ENCODE measurements around the gene NELFCD. TPM values are rescaled to one million over a fixed set of nuclear protein-coding genes. Genes with fewer than 3 reads are reported as not detected.

NELFCD gene
- total RNA-seq, 1 donor from 2014 or later = 37.6 TPM

DNA sequence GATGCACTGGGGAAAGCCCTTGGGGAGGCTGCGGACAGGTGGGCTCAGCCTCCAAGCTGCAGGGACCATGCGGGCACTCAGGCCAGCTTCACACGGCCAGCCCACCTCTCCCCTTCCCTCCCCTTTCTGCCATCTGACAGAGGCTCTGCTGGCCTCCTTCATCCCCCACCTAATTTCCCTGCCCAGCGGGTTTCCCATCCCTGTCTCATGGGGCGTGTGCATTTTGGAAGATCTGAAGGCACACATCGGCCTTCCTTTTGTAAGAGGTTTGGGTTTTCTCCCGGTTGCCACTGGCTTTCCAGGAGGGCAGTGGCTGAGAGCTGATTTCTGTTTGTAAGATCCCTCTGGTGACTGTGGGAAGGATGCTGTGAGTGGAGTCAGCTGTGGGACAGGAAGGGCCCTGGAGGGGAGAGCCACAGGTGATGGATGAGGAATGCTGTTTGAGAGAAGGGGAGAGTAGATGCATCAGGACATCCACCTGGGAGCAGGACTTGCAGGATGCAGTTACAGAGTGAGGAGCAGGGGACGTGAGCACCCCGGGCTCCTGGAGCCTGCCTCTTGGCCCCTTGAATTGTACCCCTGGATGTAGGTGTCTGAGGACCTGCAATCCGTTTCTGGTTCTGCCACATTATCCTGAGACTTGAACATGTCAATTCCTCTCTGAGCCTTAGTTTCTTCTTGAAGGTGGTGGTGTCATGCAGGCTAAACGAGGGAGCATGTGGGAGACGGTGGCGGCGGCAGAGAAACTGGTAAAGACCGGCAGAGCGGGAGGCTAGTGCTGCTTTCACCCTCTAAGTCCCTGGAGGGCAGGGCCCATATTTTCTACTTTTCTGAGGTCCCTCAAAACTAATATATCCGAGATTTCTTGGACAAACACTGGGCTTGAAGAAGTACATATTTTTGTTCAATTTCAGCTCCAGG is 32.2 kb downstream of the NELFCD start:
- peak overlapping the region; percentile 76 for H3K27ac Mint-ChIP-seq (ENCODE audit: unreplicated experiment)
- no peak for TF ChIP-seq CTCF (IDR thresholded peaks at IDR 0.05)
- H3K4me3 Mint-ChIP-seq (ENCODE audit: unreplicated experiment) = no peak overlapping the region
- DNase-seq (ENCODE audit: low spot score) = no peak
- H3K4me1 Mint-ChIP-seq (ENCODE audit: low read depth) = peaks cover 62% of the 10 kb centered on the region
- H3K27me3 Mint-ChIP-seq (ENCODE audit: low read depth) = no peaks in the 10 kb centered on the region
- H3K9me3 Mint-ChIP-seq (ENCODE audit: low read depth) = no peaks in the 10 kb centered on the region
- no peaks in the 10 kb centered on the region for H3K36me3 Mint-ChIP-seq (ENCODE audit: low read depth)

- H3K27me3 Mint-ChIP-seq (ENCODE audit: low read depth) = no peaks in the 10 kb centered on the region
- H3K4me3 Mint-ChIP-seq (ENCODE audit: unreplicated experiment) = no peak overlapping the region
- H3K27ac Mint-ChIP-seq (ENCODE audit: unreplicated experiment) = peak overlapping the region; percentile 76
- TF ChIP-seq CTCF (IDR thresholded peaks at IDR 0.05) = no peak
- DNase-seq (ENCODE audit: low spot score) = no peak
- H3K4me1 Mint-ChIP-seq (ENCODE audit: low read depth) = peaks cover 62% of the 10 kb centered on the region
- no peaks in the 10 kb centered on the region for H3K36me3 Mint-ChIP-seq (ENCODE audit: low read depth)
- H3K9me3 Mint-ChIP-seq (ENCODE audit: low read depth) = no peaks in the 10 kb centered on the region
Measured at GRCh38 chr20:59013959-59014608, 33.0 kb downstream of the NELFCD start.

DNA sequence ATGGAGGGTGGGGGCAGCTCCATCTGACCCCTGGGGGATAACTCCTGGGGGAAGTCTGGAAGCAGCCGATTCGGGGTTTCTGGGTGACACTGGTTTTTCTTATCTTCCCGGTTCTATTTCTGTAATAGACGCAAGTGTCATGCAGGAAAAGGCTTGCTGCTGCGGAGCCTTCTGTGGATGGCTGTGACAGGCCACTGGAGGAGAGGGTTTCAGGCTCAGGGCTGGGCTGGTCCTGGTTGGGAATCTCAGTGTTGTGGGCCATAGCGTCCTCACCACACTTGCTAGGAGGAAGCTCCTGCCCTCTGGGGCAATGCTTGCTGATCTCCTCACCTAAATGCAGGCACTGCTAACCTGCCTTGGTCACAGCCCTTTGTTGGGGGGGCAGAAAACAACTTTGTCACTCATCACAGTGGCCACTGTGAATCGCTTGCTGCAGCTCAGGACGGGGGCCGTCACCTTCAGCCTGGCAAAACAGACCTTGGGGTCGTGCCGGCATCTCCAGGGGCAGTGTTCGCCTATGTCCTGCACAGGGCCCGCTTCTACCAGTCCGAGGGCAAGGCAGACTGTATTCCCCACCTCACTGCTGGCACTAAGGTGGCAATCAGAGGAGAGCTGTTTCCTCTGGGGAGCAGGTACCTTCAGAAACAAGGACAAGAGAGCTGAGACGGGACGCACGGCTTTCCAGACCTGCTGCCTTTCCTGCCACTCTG is 33.8 kb downstream of the NELFCD start:
- Mint-ChIP-seq H3K36me3 (ENCODE audit: low read depth) (no peaks in the 10 kb centered on the region), H3K27ac (ENCODE audit: unreplicated experiment) (peak overlapping the region; percentile 76), H3K4me3 (ENCODE audit: unreplicated experiment) (no peak overlapping the region), H3K4me1 (ENCODE audit: low read depth) (peaks cover 61% of the 10 kb centered on the region), H3K27me3 (ENCODE audit: low read depth) (no peaks in the 10 kb centered on the region), H3K9me3 (ENCODE audit: low read depth) (no peaks in the 10 kb centered on the region)
- no peak for TF ChIP-seq CTCF (IDR thresholded peaks at IDR 0.05)
- DNase-seq (ENCODE audit: low spot score) = no peak

DNA sequence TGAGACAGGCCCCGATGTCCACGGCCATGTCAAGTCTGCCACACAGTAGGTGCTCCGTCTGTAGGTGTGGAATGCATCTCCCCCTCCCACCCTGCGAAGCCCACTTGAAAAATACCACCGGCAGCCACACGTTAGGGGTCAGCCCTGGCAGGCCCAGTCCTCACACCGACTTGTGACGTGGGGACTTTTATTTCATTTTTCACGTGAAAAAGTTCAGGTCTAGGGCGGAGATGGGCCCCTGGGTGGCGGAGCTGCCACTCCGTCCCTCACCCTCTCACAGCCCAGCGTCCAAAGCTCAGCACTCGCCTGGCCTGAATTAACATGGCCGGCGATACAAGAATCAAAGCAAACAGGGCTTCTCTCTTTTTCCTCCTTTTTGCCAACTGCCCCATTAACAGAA is 34.4 kb downstream of the NELFCD start:
- no peak overlapping the region for H3K27ac Mint-ChIP-seq (ENCODE audit: unreplicated experiment)
- TF ChIP-seq CTCF (IDR thresholded peaks at IDR 0.05) = no peak
- no peak overlapping the region for H3K4me3 Mint-ChIP-seq (ENCODE audit: unreplicated experiment)
- H3K9me3 Mint-ChIP-seq (ENCODE audit: low read depth) = no peaks in the 10 kb centered on the region
- no peak for DNase-seq (ENCODE audit: low spot score)
- no peaks in the 10 kb centered on the region for H3K36me3 Mint-ChIP-seq (ENCODE audit: low read depth)
- no peaks in the 10 kb centered on the region for H3K27me3 Mint-ChIP-seq (ENCODE audit: low read depth)
- H3K4me1 Mint-ChIP-seq (ENCODE audit: low read depth) = peaks cover 55% of the 10 kb centered on the region

All from chondrocyte (in vitro differentiated cells).